ENCODE measurements around the gene ARMC6.
"Not testable (repeated sequence)": the region's sequence is repeated elsewhere in the genome, so short reads cannot be mapped to it uniquely, and the experiment has no call there.

ARMC6 gene

GRCh38 chr19:19010551-19010950 is 22.9 kb upstream of the ARMC6 start:
- peak in 1 of 10 donors; percentile 30 for DNase-seq
- intact Hi-C loops (cut with DNase I): no loop called here

- peak in 2 of 10 donors; percentile 3 to 57 for DNase-seq
- intact Hi-C loops (cut with DNase I): no loop called here
These were observed 12.3 kb upstream of the ARMC6 start for GRCh38 chr19:19021115-19021514.

GRCh38 chr19:19022380-19022961 is 10.9 kb upstream of the ARMC6 start:
- DNase-seq: peak in 2 of 10 donors; percentile 25 to 31
- intact Hi-C loops (cut with DNase I): no loop called here

GRCh38 chr19:19023376-19023775 is 10.0 kb upstream of the ARMC6 start:
- DNase-seq: peak in 1 of 10 donors; percentile 1
- intact Hi-C loops (cut with DNase I): not testable (repeated sequence)

DNA sequence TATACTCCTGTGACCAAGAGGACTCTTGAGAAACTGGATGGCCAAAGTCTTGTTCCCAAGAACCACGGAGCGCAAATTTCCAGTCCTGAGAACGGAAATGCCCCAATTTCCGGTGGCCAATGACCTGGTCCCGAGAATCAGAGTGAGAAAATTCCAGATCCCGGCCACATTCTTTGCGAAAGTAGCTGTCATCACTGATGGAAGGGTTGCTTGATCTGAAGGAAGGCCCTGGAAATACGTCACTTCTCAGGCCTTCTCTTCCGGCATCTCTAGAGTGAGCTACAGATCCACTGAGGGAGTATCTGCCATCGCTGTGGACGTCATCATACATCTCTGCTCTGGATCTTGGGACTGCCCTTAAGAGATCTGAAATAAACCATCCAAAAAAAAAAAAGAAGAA is 7.5 kb upstream of the ARMC6 start:
- peak in 1 of 10 donors; percentile 42 for DNase-seq
- intact Hi-C loops (cut with DNase I): no loop called here

DNA sequence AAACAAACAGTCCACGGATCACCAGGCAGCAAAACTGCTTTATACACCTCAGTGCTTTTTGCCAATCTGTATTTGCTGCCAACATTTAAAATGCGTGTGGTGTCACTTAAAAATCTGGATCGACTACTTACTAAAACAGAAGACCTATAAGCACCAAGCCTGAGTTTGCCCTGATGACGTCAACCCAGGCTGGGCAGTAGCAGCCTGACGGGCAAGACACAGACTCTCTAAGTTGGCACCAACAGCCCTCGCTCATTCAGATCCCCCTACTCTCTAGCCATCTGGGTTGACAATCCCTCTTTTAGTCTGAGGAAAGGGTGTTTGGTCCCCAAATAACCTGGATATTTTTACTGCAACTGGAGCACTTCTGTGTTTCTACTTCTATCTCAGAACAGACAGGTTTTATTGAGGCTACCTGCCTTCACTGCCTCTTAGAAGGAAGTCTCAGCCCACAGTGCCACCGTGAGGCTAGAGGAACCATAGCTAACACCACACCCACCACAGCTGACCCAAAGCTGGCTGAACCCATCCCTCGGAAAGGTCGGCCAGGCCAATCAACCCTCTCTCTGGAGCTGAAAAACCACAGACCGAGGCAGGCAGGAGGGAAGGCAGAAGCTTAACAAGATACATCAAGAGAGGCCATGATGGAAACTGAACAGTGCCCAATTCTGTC is 7.0 kb upstream of the ARMC6 start:
- intact Hi-C loops (cut with DNase I): no loop called here
- DNase-seq: peak in 4 of 10 donors; percentile 7 to 56 (median 36)

- no peak for DNase-seq
- intact Hi-C loops (cut with DNase I): no loop called here
These were observed 6.2 kb upstream of the ARMC6 start for GRCh38 chr19:19027228-19027627.

- DNase-seq: peak in 1 of 10 donors; percentile 22
- intact Hi-C loops (cut with DNase I): no loop called here
These were observed 4.9 kb upstream of the ARMC6 start for GRCh38 chr19:19028526-19028925.

- intact Hi-C loops (cut with DNase I): loop anchor here (10.0 kb wide), 1 partner anchor 293 kb away; the partner anchor contains the start of genes MAU2 and SUGP1
- peak in 2 of 10 donors; percentile 3 to 35 for DNase-seq
These were observed 1.5 kb upstream of the ARMC6 start for GRCh38 chr19:19031891-19032290.

- intact Hi-C loops (cut with DNase I): loop anchor here (10.0 kb wide), 1 partner anchor 292 kb away; the partner anchor contains the start of genes MAU2 and SUGP1
- peak; percentile 57 to 97 (median 82) for DNase-seq
These were observed 805 bp upstream of the ARMC6 start for GRCh38 chr19:19032420-19033175.

DNA sequence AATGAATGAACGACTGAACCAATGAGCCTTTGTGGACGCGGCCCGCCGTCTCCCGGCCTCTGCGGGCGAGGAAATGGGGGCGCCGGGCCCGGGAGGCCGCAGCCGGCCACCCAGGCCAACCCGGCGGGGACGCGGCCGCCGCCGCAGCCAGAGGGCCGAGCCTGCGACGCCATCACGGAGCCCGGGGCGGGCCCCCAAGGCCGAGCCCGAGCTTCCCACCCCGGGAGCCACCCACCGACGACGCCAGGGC is 302 bp upstream of the ARMC6 start:
- intact Hi-C loops (cut with DNase I): loop anchor here (10.0 kb wide), 1 partner anchor 292 kb away; the partner anchor contains the start of genes MAU2 and SUGP1
- DNase-seq: no peak

GRCh38 chr19:19034204-19034624 is 811 bp downstream of the ARMC6 start:
- intact Hi-C loops (cut with DNase I): loop anchor here (10.0 kb wide), 1 partner anchor 291 kb away; the partner anchor contains the start of genes MAU2 and SUGP1
- DNase-seq: peak in 4 of 10 donors; percentile 25 to 94 (median 58)

- DNase-seq: no peak
- intact Hi-C loops (cut with DNase I): loop anchor here (10.0 kb wide), 1 partner anchor 285 kb away; the partner anchor contains the start of genes MAU2 and SUGP1
These were observed 6.5 kb downstream of the ARMC6 start for GRCh38 chr19:19039901-19040300.

DNA sequence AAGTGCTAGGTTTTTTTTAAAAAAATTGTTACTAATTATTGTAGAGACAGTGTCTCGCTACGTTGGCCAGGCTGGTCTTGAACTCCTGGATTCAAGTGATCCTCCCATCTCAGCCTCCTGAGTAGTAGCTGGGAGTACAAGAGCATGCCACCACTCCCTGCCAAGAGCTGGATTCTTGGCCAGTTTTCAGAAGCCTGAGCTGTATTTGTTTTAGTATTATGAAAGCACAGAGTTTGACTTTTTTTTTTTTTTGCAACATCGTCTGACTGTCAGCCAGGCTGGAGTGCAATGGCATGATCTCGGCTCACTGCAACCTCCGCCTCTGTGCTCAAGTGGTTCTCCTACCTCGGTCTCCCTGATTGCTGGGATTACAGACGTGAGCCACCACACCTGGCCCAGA is 7.0 kb downstream of the ARMC6 start:
- DNase-seq: peak in 2 of 10 donors; percentile 26 to 35
- intact Hi-C loops (cut with DNase I): no loop called here

GRCh38 chr19:19042732-19043280 is 9.4 kb downstream of the ARMC6 start:
- peak in 2 of 10 donors; percentile 49 to 52 for DNase-seq
- intact Hi-C loops (cut with DNase I): no loop called here

- peak in 2 of 10 donors; percentile 14 to 22 for DNase-seq
- intact Hi-C loops (cut with DNase I): no loop called here
These were observed 10.1 kb downstream of the ARMC6 start for GRCh38 chr19:19043481-19043880.

- DNase-seq: peak in 2 of 10 donors; percentile 43 to 76
- intact Hi-C loops (cut with DNase I): no loop called here
These were observed 10.5 kb downstream of the ARMC6 start for GRCh38 chr19:19043881-19044280.

- intact Hi-C loops (cut with DNase I): loop anchor here (2.0 kb wide), 1 partner anchor 63 kb away; no protein-coding TSS in a partner anchor
- DNase-seq: no peak
These were observed 16.0 kb downstream of the ARMC6 start for GRCh38 chr19:19049406-19049805.

DNA sequence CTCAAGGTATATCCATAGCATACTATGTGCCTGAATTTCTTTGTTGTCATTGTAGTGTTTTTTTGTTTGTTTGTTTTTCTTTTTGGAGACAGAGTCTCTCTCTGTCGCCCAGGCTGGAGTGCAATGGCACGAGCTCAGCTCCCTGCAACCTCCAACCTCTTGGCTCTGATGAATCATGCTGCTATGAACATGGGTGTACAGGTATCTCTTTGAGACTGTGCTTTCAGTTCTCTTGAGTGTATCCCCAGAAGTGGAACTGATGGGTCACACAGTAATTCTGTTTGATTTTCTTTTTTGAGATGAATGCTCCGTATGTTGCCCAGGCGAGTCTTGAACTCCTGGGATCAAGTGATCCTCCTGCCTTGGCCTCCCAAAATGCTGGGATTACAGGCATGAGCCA is 16.7 kb downstream of the ARMC6 start:
- intact Hi-C loops (cut with DNase I): loop anchor here (5.0 kb wide), 1 partner anchor 92 kb away; no protein-coding TSS in a partner anchor
- no peak for DNase-seq

DNA sequence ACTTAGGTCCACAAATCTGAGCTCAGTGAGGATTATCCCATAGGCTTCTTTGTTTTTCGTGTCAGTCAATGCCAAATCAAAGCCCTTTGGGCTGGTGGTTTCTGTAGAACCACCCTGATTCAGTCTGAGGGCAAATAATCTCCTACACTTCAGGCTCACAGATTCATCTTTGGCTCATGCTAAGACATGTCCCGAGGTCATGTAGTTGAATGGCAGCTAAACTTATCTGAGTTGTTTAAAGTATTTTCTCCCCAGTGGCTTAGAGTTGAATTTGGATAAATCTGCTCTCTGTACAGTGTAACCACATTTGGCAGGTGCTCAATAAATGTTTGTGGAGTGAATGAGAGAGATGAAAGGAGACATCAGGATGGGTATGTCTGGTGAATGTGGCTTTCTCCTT is 17.3 kb downstream of the ARMC6 start:
- no peak for DNase-seq
- intact Hi-C loops (cut with DNase I): loop anchor here (5.0 kb wide), 1 partner anchor 92 kb away; no protein-coding TSS in a partner anchor
